BJ (cell line): Measurements from ENCODE around the gene HSD11B1L. TPM values are rescaled to one million over a fixed set of nuclear protein-coding genes. Genes with fewer than 3 reads are reported as not detected.

ENCODE experiments used
- CTCF ChIA-PET: fragments of 350-600 bp; formaldehyde crosslinking; extraction: SDS; loops from one replicate; lab custom pipeline; 2021; ENCODE audit warnings: antibody characterized with exemption, inconsistent platforms; lab: Yijun Ruan, JAX
- POLR2A ChIA-PET: fragments of 300-600 bp; sonication (Branson Sonifier 250); formaldehyde crosslinking; extraction: SDS; loops from one replicate; lab custom pipeline; 2021; ENCODE audit warnings: antibody characterized with exemption; lab: Charles Lee
- DNase-seq: peaks from one replicate; pipeline ENCODE4 v3.0.0-alpha.2; 2011; ENCODE audit warnings: low read depth
- H3K27me3 ChIP-seq: 2 replicates; pipeline ENCODE4 v1.6.0; 2011; ENCODE audit warnings: low read length; ENCODE audit not compliant: control insufficient read depth, insufficient read depth
- H3K36me3 ChIP-seq: 2 replicates; pipeline ENCODE4 v1.5.1; 2011; ENCODE audit warnings: low read length; ENCODE audit not compliant: control insufficient read depth, insufficient read depth
- H3K4me3 ChIP-seq: 2 replicates; pipeline ENCODE4 v1.5.1; 2011; ENCODE audit warnings: low read depth, mild to moderate bottlenecking, control low read depth, low read length
- CTCF ChIP-seq: IDR thresholded peaks from 2 replicates; pipeline ENCODE4 v1.5.1; 2011; ENCODE audit warnings: low read depth, mild to moderate bottlenecking, control low read depth, inconsistent platforms, low read length, moderate library complexity; ENCODE audit not compliant: insufficient read depth
- polyA plus RNA-seq: library from polyadenylated mRNA; depleted of rRNA; stranded (reverse); fragments of >200 nt; gene quantifications from 2 replicates; pipeline ENCODE4 v1.2.3, GENCODE V29; 2011

HSD11B1L gene
- polyA plus RNA-seq, 1 experiment: 5.6 TPM

- POLR2A ChIA-PET: no interaction called here
- Histone ChIP-seq H3K4me3 (no peak overlapping the region), H3K36me3 (peaks cover 22% of the 10 kb centered on the region), H3K27me3 (no peaks in the 10 kb centered on the region)
- no peak for TF ChIP-seq CTCF
- DNase-seq: no peak
- CTCF ChIA-PET: no interaction called here
Measured at GRCh38 chr19:5645409-5645808, 35.4 kb upstream of the HSD11B1L start.

GRCh38 chr19:5646703-5647102 is 34.1 kb upstream of the HSD11B1L start:
- CTCF ChIA-PET: no interaction called here
- POLR2A ChIA-PET: no interaction called here

GRCh38 chr19:5648464-5648863 is 32.4 kb upstream of the HSD11B1L start:
- no peak for DNase-seq
- CTCF ChIA-PET: no interaction called here
- H3K27me3 ChIP-seq: no peaks in the 10 kb centered on the region
- H3K36me3 ChIP-seq: peaks cover 35% of the 10 kb centered on the region
- POLR2A ChIA-PET: no interaction called here
- TF ChIP-seq CTCF: no peak
- H3K4me3 ChIP-seq: no peak overlapping the region

More at GRCh38 chr19:5646703-5647102, 34.1 kb upstream of the HSD11B1L start:
- no peaks in the 10 kb centered on the region for H3K27me3 ChIP-seq
- peaks cover 32% of the 10 kb centered on the region for H3K36me3 ChIP-seq
- no peak for TF ChIP-seq CTCF
- H3K4me3 ChIP-seq: no peak overlapping the region
- no peak for DNase-seq

- H3K4me3 ChIP-seq: no peak overlapping the region
- no peaks in the 10 kb centered on the region for H3K27me3 ChIP-seq
- CTCF ChIA-PET: interaction anchor here (1.2 kb wide), 1 partner anchor 14 kb away, joined by 3 read pairs; no protein-coding TSS in a partner anchor
- DNase-seq: no peak
- POLR2A ChIA-PET: no interaction called here
- TF ChIP-seq CTCF: no peak
- peaks cover 44% of the 10 kb centered on the region for H3K36me3 ChIP-seq
Measured at GRCh38 chr19:5651361-5651760, 29.5 kb upstream of the HSD11B1L start.

- H3K4me3 ChIP-seq: no peak overlapping the region
- no peak for TF ChIP-seq CTCF
- no peaks in the 10 kb centered on the region for H3K27me3 ChIP-seq
- DNase-seq: no peak
- POLR2A ChIA-PET: no interaction called here
- CTCF ChIA-PET: no interaction called here
- peaks cover 41% of the 10 kb centered on the region for H3K36me3 ChIP-seq
Measured at GRCh38 chr19:5652261-5652660, 28.6 kb upstream of the HSD11B1L start.
